ENCODE measurements around the gene VPS26A. TPM values are rescaled to one million over a fixed set of nuclear protein-coding genes. Genes with fewer than 3 reads are reported as not detected.

VPS26A gene
- total and polyA plus RNA-seq, 2 experiments from 2014 or later, result 29.0 to 41.6 TPM

GRCh38 chr10:69092959-69093850 lies 30.8 kb upstream of the VPS26A start:
- Histone ChIP-seq H3K4me2 (no peak overlapping the region), H3K27ac (ENCODE audit: low read depth) (no peak overlapping the region), H3K79me2 (replicated peaks; ENCODE audit: insufficient read depth) (no peaks in the 10 kb centered on the region), H3F3A (replicated peaks; ENCODE audit: low read depth) (no peaks in the 10 kb centered on the region), H3K27me3 (ENCODE audit: insufficient read depth) (no peaks in the 10 kb centered on the region), H3K36me3 (ENCODE audit: insufficient read depth) (no peaks in the 10 kb centered on the region), H2AFZ (no peak overlapping the region; the same call in 1 of the 2 replicates), H3K9me2 (ENCODE audit: insufficient read depth) (no peaks in the 10 kb centered on the region), H3K4me1 (ENCODE audit: insufficient read depth) (no peaks in the 10 kb centered on the region), H4K20me1 (replicated peaks; ENCODE audit: insufficient read depth) (no peaks in the 10 kb centered on the region), H3K4me3 (no peak overlapping the region)
- peak; percentile 97 for ATAC-seq
- H3K4me3 Mint-ChIP-seq, result no peak overlapping the region
- no peaks in the 10 kb centered on the region for H3K9me3 Mint-ChIP-seq
- no peaks in the 10 kb centered on the region for H3K36me3 Mint-ChIP-seq (ENCODE audit: low read depth)
- peak; percentile 88 for DNase-seq (ENCODE audit: low spot score)
- no peaks in the 10 kb centered on the region for H3K4me1 Mint-ChIP-seq
- no peaks in the 10 kb centered on the region for H3K27me3 Mint-ChIP-seq (ENCODE audit: insufficient read depth, low read depth, poor library complexity)
- TF ChIP-seq NANOG (IDR thresholded peaks at IDR 0.05; ENCODE audit: borderline replicate concordance), result no peak
- peak; percentile 90 to 91 for TF ChIP-seq CTCF (conservative IDR thresholded peaks at IDR 0.05; ENCODE audit: low read depth in 2 of 2)
- no peak for TF ChIP-seq EZH2 (IDR thresholded peaks at IDR 0.05; ENCODE audit: low read depth, unreplicated experiment)
- TF ChIP-seq ETS1 (IDR thresholded peaks at IDR 0.05), result no peak
- TF ChIP-seq CREB1 (CRISPR knock-in tag; IDR thresholded peaks at IDR 0.05; ENCODE audit: low read depth), result no peak
- H3K27ac Mint-ChIP-seq, result no peak overlapping the region

GRCh38 chr10:69093933-69094332 lies 30.0 kb upstream of the VPS26A start:
- no peak overlapping the region for H3K27ac Mint-ChIP-seq
- no peaks in the 10 kb centered on the region for H4K20me1 ChIP-seq (replicated peaks; ENCODE audit: insufficient read depth)
- no peaks in the 10 kb centered on the region for H3K9me3 Mint-ChIP-seq

More at GRCh38 chr10:69093933-69094332, 30.0 kb upstream of the VPS26A start:
- TF ChIP-seq CTCF (conservative IDR thresholded peaks at IDR 0.05; ENCODE audit: low read depth in 2 of 2), result peak in 1 of 2 experiments; percentile 33; a peak in 2 of 4 replicates
- TF ChIP-seq, protein P1, sequence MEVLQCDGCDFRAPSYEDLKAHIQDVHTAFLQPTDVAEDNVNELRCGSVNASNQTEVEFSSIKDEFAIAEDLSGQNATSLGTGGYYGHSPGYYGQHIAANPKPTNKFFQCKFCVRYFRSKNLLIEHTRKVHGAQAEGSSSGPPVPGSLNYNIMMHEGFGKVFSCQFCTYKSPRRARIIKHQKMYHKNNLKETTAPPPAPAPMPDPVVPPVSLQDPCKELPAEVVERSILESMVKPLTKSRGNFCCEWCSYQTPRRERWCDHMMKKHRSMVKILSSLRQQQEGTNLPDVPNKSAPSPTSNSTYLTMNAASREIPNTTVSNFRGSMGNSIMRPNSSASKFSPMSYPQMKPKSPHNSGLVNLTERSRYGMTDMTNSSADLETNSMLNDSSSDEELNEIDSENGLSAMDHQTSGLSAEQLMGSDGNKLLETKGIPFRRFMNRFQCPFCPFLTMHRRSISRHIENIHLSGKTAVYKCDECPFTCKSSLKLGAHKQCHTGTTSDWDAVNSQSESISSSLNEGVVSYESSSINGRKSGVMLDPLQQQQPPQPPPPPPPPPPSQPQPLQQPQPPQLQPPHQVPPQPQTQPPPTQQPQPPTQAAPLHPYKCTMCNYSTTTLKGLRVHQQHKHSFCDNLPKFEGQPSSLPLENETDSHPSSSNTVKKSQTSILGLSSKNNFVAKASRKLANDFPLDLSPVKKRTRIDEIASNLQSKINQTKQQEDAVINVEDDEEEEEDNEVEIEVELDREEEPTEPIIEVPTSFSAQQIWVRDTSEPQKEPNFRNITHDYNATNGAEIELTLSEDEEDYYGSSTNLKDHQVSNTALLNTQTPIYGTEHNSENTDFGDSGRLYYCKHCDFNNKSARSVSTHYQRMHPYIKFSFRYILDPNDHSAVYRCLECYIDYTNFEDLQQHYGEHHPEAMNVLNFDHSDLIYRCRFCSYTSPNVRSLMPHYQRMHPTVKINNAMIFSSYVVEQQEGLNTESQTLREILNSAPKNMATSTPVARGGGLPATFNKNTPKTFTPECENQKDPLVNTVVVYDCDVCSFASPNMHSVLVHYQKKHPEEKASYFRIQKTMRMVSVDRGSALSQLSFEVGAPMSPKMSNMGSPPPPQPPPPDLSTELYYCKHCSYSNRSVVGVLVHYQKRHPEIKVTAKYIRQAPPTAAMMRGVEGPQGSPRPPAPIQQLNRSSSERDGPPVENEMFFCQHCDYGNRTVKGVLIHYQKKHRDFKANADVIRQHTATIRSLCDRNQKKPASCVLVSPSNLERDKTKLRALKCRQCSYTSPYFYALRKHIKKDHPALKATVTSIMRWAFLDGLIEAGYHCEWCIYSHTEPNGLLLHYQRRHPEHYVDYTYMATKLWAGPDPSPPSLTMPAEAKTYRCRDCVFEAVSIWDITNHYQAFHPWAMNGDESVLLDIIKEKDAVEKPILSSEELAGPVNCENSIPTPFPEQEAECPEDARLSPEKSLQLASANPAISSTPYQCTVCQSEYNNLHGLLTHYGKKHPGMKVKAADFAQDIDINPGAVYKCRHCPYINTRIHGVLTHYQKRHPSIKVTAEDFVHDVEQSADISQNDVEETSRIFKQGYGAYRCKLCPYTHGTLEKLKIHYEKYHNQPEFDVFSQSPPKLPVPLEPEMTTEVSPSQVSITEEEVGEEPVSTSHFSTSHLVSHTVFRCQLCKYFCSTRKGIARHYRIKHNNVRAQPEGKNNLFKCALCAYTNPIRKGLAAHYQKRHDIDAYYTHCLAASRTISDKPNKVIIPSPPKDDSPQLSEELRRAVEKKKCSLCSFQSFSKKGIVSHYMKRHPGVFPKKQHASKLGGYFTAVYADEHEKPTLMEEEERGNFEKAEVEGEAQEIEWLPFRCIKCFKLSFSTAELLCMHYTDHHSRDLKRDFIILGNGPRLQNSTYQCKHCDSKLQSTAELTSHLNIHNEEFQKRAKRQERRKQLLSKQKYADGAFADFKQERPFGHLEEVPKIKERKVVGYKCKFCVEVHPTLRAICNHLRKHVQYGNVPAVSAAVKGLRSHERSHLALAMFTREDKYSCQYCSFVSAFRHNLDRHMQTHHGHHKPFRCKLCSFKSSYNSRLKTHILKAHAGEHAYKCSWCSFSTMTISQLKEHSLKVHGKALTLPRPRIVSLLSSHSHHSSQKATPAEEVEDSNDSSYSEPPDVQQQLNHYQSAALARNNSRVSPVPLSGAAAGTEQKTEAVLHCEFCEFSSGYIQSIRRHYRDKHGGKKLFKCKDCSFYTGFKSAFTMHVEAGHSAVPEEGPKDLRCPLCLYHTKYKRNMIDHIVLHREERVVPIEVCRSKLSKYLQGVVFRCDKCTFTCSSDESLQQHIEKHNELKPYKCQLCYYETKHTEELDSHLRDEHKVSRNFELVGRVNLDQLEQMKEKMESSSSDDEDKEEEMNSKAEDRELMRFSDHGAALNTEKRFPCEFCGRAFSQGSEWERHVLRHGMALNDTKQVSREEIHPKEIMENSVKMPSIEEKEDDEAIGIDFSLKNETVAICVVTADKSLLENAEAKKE (CRISPR knock-in tag; IDR thresholded peaks at IDR 0.05), result no peak
- no peaks in the 10 kb centered on the region for H3F3A ChIP-seq (replicated peaks; ENCODE audit: low read depth)
- no peak overlapping the region for H3K4me3 Mint-ChIP-seq
- no peaks in the 10 kb centered on the region for H3K9me2 ChIP-seq (ENCODE audit: insufficient read depth)
- no peaks in the 10 kb centered on the region for H3K27me3 Mint-ChIP-seq (ENCODE audit: insufficient read depth, low read depth, poor library complexity)
- DNase-seq (ENCODE audit: low spot score) (no peak), ATAC-seq (peak; percentile 34; the same call in 2 of the 3 replicates)
- H3K27ac ChIP-seq (ENCODE audit: low read depth), result no peak overlapping the region
- H2AFZ ChIP-seq, result no peak overlapping the region
- H3K4me1 Mint-ChIP-seq, result no peaks in the 10 kb centered on the region
- H3K27me3 ChIP-seq (ENCODE audit: insufficient read depth), result no peaks in the 10 kb centered on the region
- no peaks in the 10 kb centered on the region for H3K36me3 Mint-ChIP-seq (ENCODE audit: low read depth)
- H3K4me2 ChIP-seq, result no peak overlapping the region
- H3K4me3 ChIP-seq, result no peak overlapping the region
- no peaks in the 10 kb centered on the region for H3K79me2 ChIP-seq (replicated peaks; ENCODE audit: insufficient read depth)
- no peaks in the 10 kb centered on the region for H3K36me3 ChIP-seq (ENCODE audit: insufficient read depth)
- H3K4me1 ChIP-seq (ENCODE audit: insufficient read depth), result no peaks in the 10 kb centered on the region

Measured in GM23338 (cell line).